Loucy (cell line): ENCODE measurements around the gene SLC23A2.
"Not testable (repeated sequence)": the region's sequence is repeated elsewhere in the genome, so short reads cannot be mapped to it uniquely, and the experiment has no call there.

ENCODE experiments used
- H2AFZ ChIP-seq: fragments of 200-600 bp; sonication (generic); 2 replicates; pipeline ENCODE4 v1.6.0; 2016; ENCODE audit warnings: antibody characterized with exemption, mild to moderate bottlenecking, low read length, moderate library complexity
- H3F3A ChIP-seq: fragments of 200-600 bp; 2 replicates; pipeline ENCODE4 v1.6.0; 2016; ENCODE audit warnings: antibody characterized with exemption, low read depth, mild to moderate bottlenecking
- H3K27me3 ChIP-seq: fragments of 200-600 bp; sonication (generic); 2 replicates; pipeline ENCODE4 v1.6.1; 2014; ENCODE audit warnings: low read length, mild to moderate bottlenecking; ENCODE audit not compliant: insufficient read depth, poor library complexity, severe bottlenecking
- H3K36me3 ChIP-seq: fragments of 200-600 bp; sonication (generic); 2 replicates; pipeline ENCODE4 v1.6.1; 2016; ENCODE audit warnings: low read length; ENCODE audit not compliant: insufficient read depth
- H3K4me1 ChIP-seq: fragments of 200-600 bp; sonication (generic); 2 replicates; pipeline ENCODE4 v1.5.1; 2014; ENCODE audit warnings: low read length, mild to moderate bottlenecking; ENCODE audit not compliant: insufficient read depth, poor library complexity, severe bottlenecking
- H3K4me2 ChIP-seq: fragments of 200-600 bp; sonication (generic); 2 replicates; pipeline ENCODE4 v1.6.0; 2014; ENCODE audit warnings: antibody characterized with exemption, low read length, low read depth, mild to moderate bottlenecking; ENCODE audit not compliant: poor library complexity, severe bottlenecking
- H3K4me3 ChIP-seq: fragments of 200-600 bp; sonication (generic); 2 replicates; pipeline ENCODE4 v1.5.1; 2014; ENCODE audit warnings: low read length, mild to moderate bottlenecking, mixed read lengths; ENCODE audit not compliant: poor library complexity, severe bottlenecking
- H3K79me2 ChIP-seq: fragments of 200-600 bp; sonication (generic); 2 replicates; pipeline ENCODE4 v1.6.1; 2014; ENCODE audit warnings: low read length; ENCODE audit not compliant: insufficient read depth
- H3K9ac ChIP-seq: fragments of 200-600 bp; sonication (generic); 2 replicates; pipeline ENCODE4 v1.6.0; 2014; ENCODE audit warnings: mild to moderate bottlenecking, low read depth, low read length, moderate library complexity; ENCODE audit not compliant: poor library complexity, severe bottlenecking
- H3K9me2 ChIP-seq: fragments of 200-600 bp; sonication (generic); replicated peaks from 2 replicates; pipeline ENCODE4 v1.6.1; 2016; ENCODE audit warnings: low read depth, low read length, mixed read lengths
- H3K9me3 ChIP-seq: fragments of 200-600 bp; sonication (generic); 2 replicates; pipeline ENCODE4 v1.6.1; 2014; ENCODE audit warnings: mild to moderate bottlenecking, antibody characterized with exemption, low read length, low read depth; ENCODE audit not compliant: insufficient read depth
- H4K20me1 ChIP-seq: fragments of 200-600 bp; sonication (generic); 2 replicates; pipeline ENCODE4 v1.6.0; 2014; ENCODE audit warnings: antibody characterized with exemption, low read length, mild to moderate bottlenecking; ENCODE audit not compliant: insufficient read depth, poor library complexity, severe bottlenecking
- CTCF ChIP-seq: fragments of 200-600 bp; sonication (generic); conservative IDR thresholded peaks from 2 replicates; pipeline ENCODE4 v1.5.1; 2014; ENCODE audit warnings: mild to moderate bottlenecking, antibody characterized with exemption, low read length
- EZH2phosphoT487 ChIP-seq: fragments of 200-600 bp; IDR thresholded peaks from 2 replicates; pipeline ENCODE4 v1.6.1; 2018; ENCODE audit warnings: antibody characterized with exemption, mild to moderate bottlenecking, moderate library complexity, borderline replicate concordance

The SLC23A2 gene

GRCh38 chr20:5039889-5040288 is 38.6 kb upstream of the SLC23A2 start:
- Histone ChIP-seq H3K79me2 (no peaks in the 10 kb centered on the region), H3K9me3 (no peaks in the 10 kb centered on the region), H3K27me3 (no peaks in the 10 kb centered on the region), H3K4me1 (no peaks in the 10 kb centered on the region), H2AFZ (no peak overlapping the region), H3K4me2 (no peak overlapping the region), H3K9me2 (no peaks in the 10 kb centered on the region), H4K20me1 (no peaks in the 10 kb centered on the region), H3K36me3 (no peaks in the 10 kb centered on the region), H3K9ac (no peak overlapping the region), H3F3A (no peaks in the 10 kb centered on the region), H3K4me3 (no peak overlapping the region)
- TF ChIP-seq EZH2phosphoT487 (no peak), CTCF (no peak)

- no peaks in the 10 kb centered on the region for H3K79me2 ChIP-seq
- H3F3A ChIP-seq: no peaks in the 10 kb centered on the region
- no peak overlapping the region for H2AFZ ChIP-seq
- H3K9ac ChIP-seq: no peak overlapping the region
- no peak for TF ChIP-seq CTCF
- no peak for TF ChIP-seq EZH2phosphoT487
- H3K9me2 ChIP-seq: no peaks in the 10 kb centered on the region
- no peak overlapping the region for H3K4me3 ChIP-seq
- H4K20me1 ChIP-seq: no peaks in the 10 kb centered on the region
- H3K4me1 ChIP-seq: no peaks in the 10 kb centered on the region
- H3K36me3 ChIP-seq: no peaks in the 10 kb centered on the region
- H3K4me2 ChIP-seq: no peak overlapping the region
- H3K27me3 ChIP-seq: no peaks in the 10 kb centered on the region
- no peaks in the 10 kb centered on the region for H3K9me3 ChIP-seq
Observed at GRCh38 chr20:5039255-5039657, 37.9 kb upstream of the SLC23A2 start.

GRCh38 chr20:5036828-5037227 is 35.5 kb upstream of the SLC23A2 start:
- H3K9me2 ChIP-seq: no peaks in the 10 kb centered on the region
- no peaks in the 10 kb centered on the region for H3K27me3 ChIP-seq
- no peak overlapping the region for H3K4me3 ChIP-seq
- no peaks in the 10 kb centered on the region for H4K20me1 ChIP-seq
- H3K9ac ChIP-seq: no peak overlapping the region
- no peak overlapping the region for H2AFZ ChIP-seq
- H3K4me1 ChIP-seq: no peaks in the 10 kb centered on the region
- H3K4me2 ChIP-seq: no peak overlapping the region
- no peaks in the 10 kb centered on the region for H3F3A ChIP-seq
- H3K9me3 ChIP-seq: no peaks in the 10 kb centered on the region
- no peaks in the 10 kb centered on the region for H3K36me3 ChIP-seq
- TF ChIP-seq CTCF (no peak), EZH2phosphoT487 (no peak)
- no peaks in the 10 kb centered on the region for H3K79me2 ChIP-seq

GRCh38 chr20:5035518-5035917 is 34.2 kb upstream of the SLC23A2 start:
- H3F3A ChIP-seq, H3K27me3 ChIP-seq, H3K36me3 ChIP-seq, H3K4me3 ChIP-seq, H4K20me1 ChIP-seq, H3K9ac ChIP-seq, H3K4me1 ChIP-seq, H2AFZ ChIP-seq, H3K79me2 ChIP-seq, H3K9me2 ChIP-seq, H3K9me3 ChIP-seq, H3K4me2 ChIP-seq: not testable (repeated sequence)
